ENCODE data around the gene MEGF11.

The MEGF11 gene

GRCh38 chr15:66134284-66134683, 119.3 kb downstream of the MEGF11 start:
- ChIA-PET POLR2A (no interaction called here), CTCF (no interaction called here)
- DNase-seq (ENCODE audit: extremely low spot score), result no peak
- no peak for TF ChIP-seq CTBP1 (IDR thresholded peaks at IDR 0.05; ENCODE audit: borderline replicate concordance)
- TF ChIP-seq ZNF384 (IDR thresholded peaks at IDR 0.05), result no peak
- no peak for TF ChIP-seq ELF4 (IDR thresholded peaks at IDR 0.05)
- TF ChIP-seq SUZ12 (IDR thresholded peaks at IDR 0.05), result no peak

GRCh38 chr15:66133247-66133885, 120.2 kb downstream of the MEGF11 start:
- DNase-seq (ENCODE audit: extremely low spot score), result no peak
- TF ChIP-seq FOXA1 (IDR thresholded peaks at IDR 0.05), result no peak
- CTCF ChIA-PET, result no interaction called here
- POLR2A ChIA-PET, result interaction anchor here (1.0 kb wide), 1 partner anchor 158 kb away, joined by 3 read pairs; no protein-coding TSS in a partner anchor

- ChIA-PET POLR2A (interaction anchor here (1.0 kb wide), 1 partner anchor 159 kb away, joined by 3 read pairs; no protein-coding TSS in a partner anchor), CTCF (no interaction called here)
- DNase-seq (ENCODE audit: extremely low spot score), result no peak
- TF ChIP-seq ZNF384 (IDR thresholded peaks at IDR 0.05) (no peak), NFRKB (IDR thresholded peaks at IDR 0.05) (no peak), L3MBTL2 (conservative IDR thresholded peaks at IDR 0.05) (no peak), BHLHE40 (IDR thresholded peaks at IDR 0.05; ENCODE audit: borderline replicate concordance) (no peak), PKNOX1 (IDR thresholded peaks at IDR 0.05) (no peak), FOXK2 (IDR thresholded peaks at IDR 0.05) (no peak), HDGF (IDR thresholded peaks at IDR 0.05; ENCODE audit: borderline replicate concordance) (no peak), LEF1 (IDR thresholded peaks at IDR 0.05; ENCODE audit: borderline replicate concordance) (no peak)
These were observed 121.2 kb downstream of the MEGF11 start for GRCh38 chr15:66132251-66132816.

- TF ChIP-seq ARNT (IDR thresholded peaks at IDR 0.05), result no peak
- ChIA-PET POLR2A (interaction anchor here (1.2 kb wide), 1 partner anchor 8 kb away, joined by 3 read pairs; no protein-coding TSS in a partner anchor), CTCF (no interaction called here)
- DNase-seq (ENCODE audit: extremely low spot score), result no peak
These were observed 121.7 kb downstream of the MEGF11 start for GRCh38 chr15:66131831-66132230.

GRCh38 chr15:66131200-66131599, 122.3 kb downstream of the MEGF11 start:
- CTCF ChIA-PET, result no interaction called here
- no peak for DNase-seq (ENCODE audit: extremely low spot score)
- TF ChIP-seq TARDBP (IDR thresholded peaks at IDR 0.05), result no peak
- no peak for TF ChIP-seq LEF1 (IDR thresholded peaks at IDR 0.05; ENCODE audit: borderline replicate concordance)
- TF ChIP-seq FOXK2 (IDR thresholded peaks at IDR 0.05), result no peak
- POLR2A ChIA-PET, result interaction anchor here (1.2 kb wide), 1 partner anchor 9 kb away, joined by 3 read pairs; no protein-coding TSS in a partner anchor

- TF ChIP-seq FOXK2 (IDR thresholded peaks at IDR 0.05) (no peak), ELF4 (IDR thresholded peaks at IDR 0.05) (no peak), CTBP1 (IDR thresholded peaks at IDR 0.05; ENCODE audit: borderline replicate concordance) (no peak), FOXA1 (IDR thresholded peaks at IDR 0.05) (no peak), FOXM1 (IDR thresholded peaks at IDR 0.05; ENCODE audit: borderline replicate concordance) (no peak), TARDBP (IDR thresholded peaks at IDR 0.05) (no peak), PKNOX1 (IDR thresholded peaks at IDR 0.05) (no peak), HDGF (IDR thresholded peaks at IDR 0.05; ENCODE audit: borderline replicate concordance) (no peak), SUZ12 (IDR thresholded peaks at IDR 0.05) (no peak)
- ChIA-PET CTCF (no interaction called here), POLR2A (interaction anchor here (1.2 kb wide), 1 partner anchor 10 kb away, joined by 3 read pairs; no protein-coding TSS in a partner anchor)
- no peak for DNase-seq (ENCODE audit: extremely low spot score)
These were observed 123.0 kb downstream of the MEGF11 start for GRCh38 chr15:66130496-66131034.

- no peak for DNase-seq (ENCODE audit: extremely low spot score)
- TF ChIP-seq CTBP1 (IDR thresholded peaks at IDR 0.05; ENCODE audit: borderline replicate concordance) (no peak), FOXK2 (IDR thresholded peaks at IDR 0.05) (no peak)
- CTCF ChIA-PET, result no interaction called here
- POLR2A ChIA-PET, result interaction anchor here (0.6 kb wide), 1 partner anchor 156 kb away, joined by 3 read pairs; no protein-coding TSS in a partner anchor
These were observed 124.0 kb downstream of the MEGF11 start for GRCh38 chr15:66129586-66129985.

- TF ChIP-seq ARNT (IDR thresholded peaks at IDR 0.05), result no peak
- TF ChIP-seq NFRKB (IDR thresholded peaks at IDR 0.05), result no peak
- no peak for TF ChIP-seq TARDBP (IDR thresholded peaks at IDR 0.05)
- no peak for TF ChIP-seq HDGF (IDR thresholded peaks at IDR 0.05; ENCODE audit: borderline replicate concordance)
- TF ChIP-seq FOXM1 (IDR thresholded peaks at IDR 0.05; ENCODE audit: borderline replicate concordance), result no peak
- TF ChIP-seq BHLHE40 (IDR thresholded peaks at IDR 0.05; ENCODE audit: borderline replicate concordance), result no peak
- TF ChIP-seq ELF4 (IDR thresholded peaks at IDR 0.05), result no peak
- no peak for TF ChIP-seq CTBP1 (IDR thresholded peaks at IDR 0.05; ENCODE audit: borderline replicate concordance)
- no peak for TF ChIP-seq SP1 (IDR thresholded peaks at IDR 0.05)
- TF ChIP-seq LEF1 (IDR thresholded peaks at IDR 0.05; ENCODE audit: borderline replicate concordance), result no peak
- DNase-seq (ENCODE audit: extremely low spot score), result no peak
- CTCF ChIA-PET, result no interaction called here
- POLR2A ChIA-PET, result no interaction called here
These were observed 125.4 kb downstream of the MEGF11 start for GRCh38 chr15:66128116-66128680.
